Ureter (tissue), 1 donor: ENCODE results near the gene RASAL2. TPM values are rescaled to one million over a fixed set of nuclear protein-coding genes. Genes with fewer than 3 reads are reported as not detected.

Experiments
- DNase-seq: peaks from one replicate; pipeline ENCODE4 v3.0.0-alpha.2; 2020; ENCODE audit warnings: low spot score
- total RNA-seq: library from RNA; stranded (reverse); gene quantifications from one replicate; pipeline ENCODE4 v1.2.4, GENCODE V29; 2023
- donor health status: DM: yes; HTN: yes; CAD: no.

RASAL2 gene
- total RNA-seq, 1 donor from 2014 or later = 26.0 TPM

- DNase-seq = no peak
Measured at GRCh38 chr1:178509414-178510007, 415.6 kb downstream of the RASAL2 start.

GRCh38 chr1:178510155-178510554 lies 416.3 kb downstream of the RASAL2 start:
- DNase-seq = no peak

- DNase-seq = no peak
Measured at GRCh38 chr1:178512566-178513277, 418.8 kb downstream of the RASAL2 start, which contains the start of gene TEX35. Gene TEX35, plus strand, starts transcription at chr1:178513109. Its CDS starts 80 bp downstream, at chr1:178513189.

- DNase-seq = no peak
Measured at GRCh38 chr1:178513278-178513983, 419.5 kb downstream of the RASAL2 start.

GRCh38 chr1:178516110-178516509 lies 422.2 kb downstream of the RASAL2 start:
- no peak for DNase-seq

- no peak for DNase-seq
Measured at GRCh38 chr1:178518894-178519293, 425.0 kb downstream of the RASAL2 start.

- no peak for DNase-seq
Measured at GRCh38 chr1:178520803-178521202, 426.9 kb downstream of the RASAL2 start.

GRCh38 chr1:178521241-178521640 lies 427.3 kb downstream of the RASAL2 start:
- no peak for DNase-seq

GRCh38 chr1:178527117-178527516 lies 433.2 kb downstream of the RASAL2 start:
- no peak for DNase-seq

GRCh38 chr1:178528228-178528952 lies 434.5 kb downstream of the RASAL2 start:
- no peak for DNase-seq

- DNase-seq = no peak
Measured at GRCh38 chr1:178528953-178529335, 435.0 kb downstream of the RASAL2 start.

GRCh38 chr1:178529364-178530036 lies 435.6 kb downstream of the RASAL2 start:
- no peak for DNase-seq

GRCh38 chr1:178530037-178530402 lies 436.1 kb downstream of the RASAL2 start:
- no peak for DNase-seq

GRCh38 chr1:178530502-178530901 lies 436.6 kb downstream of the RASAL2 start:
- no peak for DNase-seq

- no peak for DNase-seq
Measured at GRCh38 chr1:178531887-178532286, 438.0 kb downstream of the RASAL2 start.

- DNase-seq = peak; percentile 87
Measured at GRCh38 chr1:178532392-178532791, 438.5 kb downstream of the RASAL2 start.

GRCh38 chr1:178533121-178533946 lies 439.4 kb downstream of the RASAL2 start:
- DNase-seq = no peak
